GM21381 (cell line): ENCODE results near the gene USP9X.
"Not testable (repeated sequence)": the region's sequence is repeated elsewhere in the genome, so short reads cannot be mapped to it uniquely, and the experiment has no call there.

ENCODE experiments used
- ATAC-seq: cut with Tn5 transposase; IDR thresholded peaks from one replicate; pipeline ENCODE4 v1.9.1; 2021; ENCODE audit warnings: mild to moderate bottlenecking, moderate library complexity; ENCODE audit not compliant: unreplicated experiment

The USP9X gene

GRCh38 chrX:41276661-41277506 lies 191.6 kb downstream of the USP9X start:
- no peak for ATAC-seq

GRCh38 chrX:41282307-41282706 lies 197.1 kb downstream of the USP9X start:
- ATAC-seq, result not testable (repeated sequence)

GRCh38 chrX:41285928-41286327 lies 200.7 kb downstream of the USP9X start:
- not testable (repeated sequence) for ATAC-seq
